Measurements from ENCODE around the gene TRA2A. TPM values are rescaled to one million over a fixed set of nuclear protein-coding genes. Genes with fewer than 3 reads are reported as not detected.

Gene TRA2A
- total and polyA plus RNA-seq, 9 of the 15 experiments (the other 6 are each of a cell fraction or from before 2014, with no cell fraction given), result 22.7 to 210 (median 73.9) TPM

- TF ChIP-seq GTF2E2 (tag; IDR thresholded peaks at IDR 0.05) (no peak), RBM22 (IDR thresholded peaks at IDR 0.05; ENCODE audit: low read depth, low read length, poor library complexity, severe bottlenecking) (peak; percentile 83), ARID3B (CRISPR knock-in tag; IDR thresholded peaks at IDR 0.05; ENCODE audit: borderline replicate concordance) (no peak), POU5F1 (IDR thresholded peaks at IDR 0.05; ENCODE audit: borderline replicate concordance, low read depth, low read length, partially characterized antibody) (no peak), ZNF668 (CRISPR knock-in tag; IDR thresholded peaks at IDR 0.05) (no peak), HMBOX1 (IDR thresholded peaks at IDR 0.05) (0 out of 2 replicates have a peak, but pooled peaks have one; percentile 10), E2F5 (CRISPR knock-in tag; IDR thresholded peaks at IDR 0.05) (no peak), NR4A1 (CRISPR knock-in tag; IDR thresholded peaks at IDR 0.05) (no peak), NR4A1 (tag; IDR thresholded peaks at IDR 0.05) (no peak), CTCFL (IDR thresholded peaks at IDR 0.05; ENCODE audit: borderline replicate concordance, insufficient read depth, low read depth, low read length, poor library complexity, severe bottlenecking) (no peak), SRF (CRISPR knock-in tag; IDR thresholded peaks at IDR 0.05) (0 out of 4 replicates have a peak, but pooled peaks of 1 of the 2 experiments have one; percentile 18), KAT7 (CRISPR knock-in tag; IDR thresholded peaks at IDR 0.05; ENCODE audit: borderline replicate concordance) (0 out of 2 replicates have a peak, but pooled peaks have one; percentile 71), ZNF444 (CRISPR knock-in tag; IDR thresholded peaks at IDR 0.05) (no peak), VEZF1 (CRISPR knock-in tag; IDR thresholded peaks at IDR 0.05) (peak; percentile 64), LCOR (CRISPR knock-in tag; IDR thresholded peaks at IDR 0.05) (no peak; the same call in 1 of the 2 replicates), ZNF699 (CRISPR knock-in tag; IDR thresholded peaks at IDR 0.05; ENCODE audit: insufficient replicate concordance) (no peak), ARNT (IDR thresholded peaks at IDR 0.05) (no peak), ZFX (CRISPR knock-in tag; IDR thresholded peaks at IDR 0.05) (no peak; the same call in 1 of the 2 replicates), ZNF384 (IDR thresholded peaks at IDR 0.05; ENCODE audit: low read depth, low read length) (no peak), GABPB1 (CRISPR knock-in tag; IDR thresholded peaks at IDR 0.05) (peak; percentile 74; the same call in 1 of the 2 replicates)
Measured at GRCh38 chr7:23531050-23531793, 559 bp downstream of the TRA2A start (continued).

Measured in K562 (cell line).